ENCODE results near the gene DNAH9. TPM values are rescaled to one million over a fixed set of nuclear protein-coding genes. Genes with fewer than 3 reads are reported as not detected.

The DNAH9 gene
- total RNA-seq, 1 donor from 2014 or later, result 0.08 TPM

DNA sequence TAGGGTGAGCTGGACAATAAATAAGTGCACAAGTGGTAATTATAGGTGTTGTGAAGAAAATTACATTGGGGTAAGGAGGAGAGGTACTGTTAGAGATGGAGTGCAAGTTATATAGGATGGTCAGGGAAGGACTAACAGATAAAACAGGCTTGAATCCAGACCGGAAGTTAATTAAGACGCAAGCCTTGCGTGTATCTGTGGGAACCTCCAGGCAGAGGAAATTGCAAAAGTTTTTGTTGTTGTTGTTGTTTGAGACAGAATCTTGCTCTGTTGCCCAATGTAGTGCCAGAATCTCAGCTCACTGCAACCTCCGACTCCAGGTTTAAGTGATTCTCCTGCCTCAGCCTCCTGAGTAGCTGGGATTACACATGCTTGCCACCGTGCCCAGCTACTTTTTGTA, 401.4 kb downstream of the DNAH9 start:
- H3K4me3 ChIP-seq (ENCODE audit: low read depth, low read length), result no peak overlapping the region
- TF ChIP-seq, protein P1, sequence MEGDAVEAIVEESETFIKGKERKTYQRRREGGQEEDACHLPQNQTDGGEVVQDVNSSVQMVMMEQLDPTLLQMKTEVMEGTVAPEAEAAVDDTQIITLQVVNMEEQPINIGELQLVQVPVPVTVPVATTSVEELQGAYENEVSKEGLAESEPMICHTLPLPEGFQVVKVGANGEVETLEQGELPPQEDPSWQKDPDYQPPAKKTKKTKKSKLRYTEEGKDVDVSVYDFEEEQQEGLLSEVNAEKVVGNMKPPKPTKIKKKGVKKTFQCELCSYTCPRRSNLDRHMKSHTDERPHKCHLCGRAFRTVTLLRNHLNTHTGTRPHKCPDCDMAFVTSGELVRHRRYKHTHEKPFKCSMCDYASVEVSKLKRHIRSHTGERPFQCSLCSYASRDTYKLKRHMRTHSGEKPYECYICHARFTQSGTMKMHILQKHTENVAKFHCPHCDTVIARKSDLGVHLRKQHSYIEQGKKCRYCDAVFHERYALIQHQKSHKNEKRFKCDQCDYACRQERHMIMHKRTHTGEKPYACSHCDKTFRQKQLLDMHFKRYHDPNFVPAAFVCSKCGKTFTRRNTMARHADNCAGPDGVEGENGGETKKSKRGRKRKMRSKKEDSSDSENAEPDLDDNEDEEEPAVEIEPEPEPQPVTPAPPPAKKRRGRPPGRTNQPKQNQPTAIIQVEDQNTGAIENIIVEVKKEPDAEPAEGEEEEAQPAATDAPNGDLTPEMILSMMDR (IDR thresholded peaks at IDR 0.05; ENCODE audit: insufficient read depth, low read length, poor library complexity, severe bottlenecking), result no peak
- no peak for DNase-seq (ENCODE audit: low read depth)

DNA sequence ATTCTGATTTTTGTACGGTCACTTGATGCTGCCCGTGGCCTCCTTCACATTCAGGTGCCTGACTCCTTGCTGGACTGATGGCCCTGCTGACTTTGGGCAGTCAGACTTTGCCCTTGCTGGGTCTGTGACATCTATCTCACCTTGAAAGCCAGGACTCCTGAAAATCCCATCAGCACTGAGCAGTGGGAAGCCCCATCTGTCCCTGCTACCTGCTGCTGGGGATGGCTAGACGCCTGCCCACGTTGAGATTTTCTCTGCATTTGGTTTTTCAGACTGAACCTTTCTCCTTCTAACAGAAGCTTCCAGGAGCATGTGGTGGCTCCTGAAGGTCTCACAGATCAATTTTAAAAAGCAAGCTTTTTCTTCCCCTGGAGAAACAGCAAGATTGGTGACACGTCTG, 409.2 kb downstream of the DNAH9 start:
- TF ChIP-seq, protein P1 (IDR thresholded peaks at IDR 0.05; ENCODE audit: insufficient read depth, low read length, poor library complexity, severe bottlenecking), result no peak

More for the DNA sequence above, 401.4 kb downstream of the DNAH9 start:
- Histone ChIP-seq H3K36me3 (ENCODE audit: control insufficient read depth, insufficient read depth, low read length) (no peaks in the 10 kb centered on the region), H3K27me3 (ENCODE audit: control insufficient read depth, insufficient read depth, low read length) (no peaks in the 10 kb centered on the region)

More for the DNA sequence above, 409.2 kb downstream of the DNAH9 start:
- no peak overlapping the region for H3K4me3 ChIP-seq (ENCODE audit: low read depth, low read length)
- DNase-seq (ENCODE audit: low read depth), result no peak
- H3K36me3 ChIP-seq (ENCODE audit: control insufficient read depth, insufficient read depth, low read length), result no peaks in the 10 kb centered on the region
- no peaks in the 10 kb centered on the region for H3K27me3 ChIP-seq (ENCODE audit: control insufficient read depth, insufficient read depth, low read length)
